HG02763 (cell line): ENCODE measurements around the gene KRT7.
"Not testable (repeated sequence)": the region's sequence is repeated elsewhere in the genome, so short reads cannot be mapped to it uniquely, and the experiment has no call there.

ENCODE experiments used
- ATAC-seq: cut with Tn5 transposase; IDR thresholded peaks from one replicate; pipeline ENCODE4 v1.9.1; 2021; ENCODE audit warnings: mild to moderate bottlenecking, moderate library complexity; ENCODE audit not compliant: unreplicated experiment

The KRT7 gene

GRCh38 chr12:52229836-52230343 lies 3.2 kb upstream of the KRT7 start:
- no peak for ATAC-seq

DNA sequence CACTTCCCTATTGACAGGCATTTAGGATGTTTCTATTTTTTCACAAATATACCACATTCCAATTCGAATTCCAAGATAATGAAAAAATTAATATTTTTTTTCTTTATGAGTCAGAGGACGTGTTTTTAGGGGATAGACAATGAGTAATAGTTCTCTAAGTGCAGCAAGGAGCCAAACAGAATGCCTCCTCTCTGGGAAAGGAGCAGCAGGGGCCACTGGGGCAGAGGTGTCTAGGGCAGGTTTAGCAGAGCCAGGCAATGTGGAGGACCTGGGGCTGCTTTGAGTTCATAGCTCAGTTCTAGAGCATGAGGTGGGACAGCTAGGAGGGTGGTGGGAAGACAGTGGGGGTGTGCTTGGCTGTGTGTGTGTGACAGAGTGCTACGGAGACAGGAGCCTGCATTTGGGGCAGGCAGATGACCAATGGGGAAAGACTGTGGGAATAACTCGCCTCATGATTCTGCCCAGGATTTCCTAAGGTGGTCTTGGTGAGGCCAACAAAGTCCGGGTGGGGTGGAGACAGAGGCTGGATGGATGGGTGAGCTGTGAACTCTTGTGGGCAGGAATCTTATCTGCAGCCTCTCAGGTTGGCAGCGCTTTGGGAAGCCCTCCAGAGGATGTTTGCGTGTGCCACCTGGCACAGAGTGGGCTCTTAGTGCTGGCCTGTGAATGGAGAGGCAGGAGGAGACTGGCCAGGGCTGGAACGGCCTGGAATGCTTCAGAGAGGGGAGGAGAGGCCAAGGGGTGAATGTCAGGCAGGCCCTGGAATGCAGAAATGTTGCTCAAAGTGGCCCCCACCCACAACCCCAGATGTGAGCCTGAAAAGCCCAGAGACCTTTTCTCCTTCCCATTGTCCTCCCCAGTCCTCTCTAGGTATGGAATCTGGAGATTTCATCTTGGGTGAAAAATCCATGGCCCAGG lies 2.4 kb upstream of the KRT7 start:
- ATAC-seq = no peak

GRCh38 chr12:52231305-52232202 lies 1.5 kb upstream of the KRT7 start:
- ATAC-seq = no peak

DNA sequence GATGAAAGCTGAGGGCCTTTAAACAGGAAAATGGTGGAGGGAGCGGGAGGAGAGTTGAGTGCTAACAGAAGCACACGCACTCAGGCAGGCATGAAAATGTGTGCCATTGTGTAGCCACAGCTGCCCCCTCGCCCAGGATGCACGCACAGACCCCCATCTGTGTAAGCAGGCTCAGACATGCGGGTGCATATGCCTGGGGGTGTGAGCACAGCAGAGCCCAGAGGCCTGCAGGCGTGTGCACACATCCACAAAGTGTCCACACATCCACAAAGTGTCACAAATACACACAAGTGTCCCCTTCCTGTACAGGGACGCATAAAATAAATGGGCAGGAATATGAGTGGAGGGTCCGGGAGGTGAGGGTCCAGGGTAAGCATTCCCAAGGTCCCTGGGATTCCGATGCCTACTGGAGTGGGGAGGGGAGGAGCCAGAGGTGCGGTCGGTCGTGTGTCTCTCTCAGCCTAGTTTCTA lies 805 bp upstream of the KRT7 start:
- no peak for ATAC-seq

GRCh38 chr12:52233462-52234207 lies 592 bp downstream of the KRT7 start:
- ATAC-seq = no peak

DNA sequence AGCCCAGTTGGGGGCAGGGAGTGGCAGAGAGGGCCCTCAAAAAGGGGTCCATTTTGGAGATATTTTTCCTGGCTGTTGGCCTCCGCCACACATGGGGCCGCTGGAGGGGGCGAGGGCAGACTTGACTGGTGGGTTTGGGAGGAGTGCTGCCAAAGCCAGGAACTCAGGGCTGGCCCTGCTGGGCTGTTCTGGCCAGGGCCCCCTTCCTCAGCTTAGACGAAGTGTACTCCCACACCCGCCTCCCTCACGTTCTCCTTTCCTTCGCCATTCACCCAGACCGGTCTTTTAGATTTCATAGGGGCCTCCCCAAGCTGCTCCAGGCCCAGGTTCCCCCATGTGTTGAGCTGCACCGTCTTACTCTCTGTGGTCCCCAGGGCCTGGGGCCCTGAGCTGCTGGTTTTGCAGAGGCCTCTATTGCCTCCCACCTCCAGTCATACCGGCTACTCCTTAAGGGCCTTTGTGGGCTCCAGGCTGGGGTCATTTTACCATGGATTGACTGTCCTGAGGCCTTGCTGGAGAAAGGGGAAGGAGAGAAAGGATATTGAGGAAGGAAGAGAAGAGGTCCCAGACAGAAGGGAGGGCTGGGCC lies 1.3 kb downstream of the KRT7 start:
- no peak for ATAC-seq

DNA sequence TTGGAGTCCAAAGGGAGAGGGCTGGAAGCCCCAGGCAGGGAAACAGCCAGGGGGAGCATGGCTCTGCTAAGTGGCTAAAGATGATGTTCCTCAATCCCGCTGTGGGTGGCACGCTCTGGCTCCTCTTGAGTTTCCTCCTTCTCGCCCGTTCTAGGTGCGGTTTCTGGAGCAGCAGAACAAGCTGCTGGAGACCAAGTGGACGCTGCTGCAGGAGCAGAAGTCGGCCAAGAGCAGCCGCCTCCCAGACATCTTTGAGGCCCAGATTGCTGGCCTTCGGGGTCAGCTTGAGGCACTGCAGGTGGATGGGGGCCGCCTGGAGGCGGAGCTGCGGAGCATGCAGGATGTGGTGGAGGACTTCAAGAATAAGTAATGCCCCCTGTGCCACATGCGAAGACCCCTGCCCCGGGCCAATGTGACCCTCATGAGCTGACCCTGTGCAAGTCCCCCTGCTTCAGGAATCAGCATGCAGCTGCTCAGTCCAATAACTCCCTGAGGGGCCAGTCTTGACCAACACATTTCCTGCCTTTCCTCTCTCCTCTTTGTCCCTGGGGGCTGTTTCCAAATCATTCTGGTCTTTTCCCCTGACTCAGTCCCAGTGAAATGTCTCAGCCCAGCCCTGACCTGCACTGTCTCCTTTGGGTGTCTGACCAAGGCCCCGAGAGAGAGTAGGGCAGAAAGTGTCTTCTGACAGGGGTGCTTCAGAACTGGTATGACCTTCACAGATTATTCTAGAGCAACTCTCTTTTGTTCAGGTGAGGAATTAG lies 2.1 kb downstream of the KRT7 start:
- ATAC-seq = no peak

- ATAC-seq = no peak
Observed at GRCh38 chr12:52235822-52236361, 2.8 kb downstream of the KRT7 start.

DNA sequence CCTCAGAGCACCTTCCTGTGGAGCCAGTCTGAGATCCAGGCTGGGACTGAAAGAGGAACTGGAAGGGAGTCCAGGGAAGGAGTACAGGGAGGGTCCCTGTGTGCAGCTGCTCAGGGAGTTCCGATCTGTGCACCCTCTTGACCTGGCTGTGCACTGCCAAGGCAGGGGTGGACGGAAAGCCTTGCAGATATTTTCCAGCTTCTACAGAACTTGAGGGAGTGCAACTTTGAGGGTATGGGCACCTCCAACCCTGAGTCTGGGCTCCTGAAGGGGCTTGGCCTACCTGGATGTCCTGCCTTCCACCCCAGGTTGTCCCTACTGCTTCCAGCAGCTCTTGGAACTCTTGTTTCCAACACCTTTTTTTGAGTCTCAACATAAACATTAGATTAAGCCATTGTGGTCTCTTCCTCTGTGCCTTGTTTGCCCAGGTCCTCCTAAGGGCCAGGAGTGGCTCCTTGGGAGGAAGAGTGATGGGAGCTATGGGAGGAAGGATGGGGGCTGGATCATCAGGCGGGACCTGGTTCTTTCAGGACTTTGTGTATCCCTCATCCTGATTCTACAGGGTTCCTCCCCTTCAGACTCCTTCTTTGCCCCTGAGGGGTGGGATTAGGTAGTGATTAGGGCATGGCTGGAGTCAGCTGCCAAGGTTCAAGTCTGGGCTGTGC lies 3.5 kb downstream of the KRT7 start:
- ATAC-seq = no peak

DNA sequence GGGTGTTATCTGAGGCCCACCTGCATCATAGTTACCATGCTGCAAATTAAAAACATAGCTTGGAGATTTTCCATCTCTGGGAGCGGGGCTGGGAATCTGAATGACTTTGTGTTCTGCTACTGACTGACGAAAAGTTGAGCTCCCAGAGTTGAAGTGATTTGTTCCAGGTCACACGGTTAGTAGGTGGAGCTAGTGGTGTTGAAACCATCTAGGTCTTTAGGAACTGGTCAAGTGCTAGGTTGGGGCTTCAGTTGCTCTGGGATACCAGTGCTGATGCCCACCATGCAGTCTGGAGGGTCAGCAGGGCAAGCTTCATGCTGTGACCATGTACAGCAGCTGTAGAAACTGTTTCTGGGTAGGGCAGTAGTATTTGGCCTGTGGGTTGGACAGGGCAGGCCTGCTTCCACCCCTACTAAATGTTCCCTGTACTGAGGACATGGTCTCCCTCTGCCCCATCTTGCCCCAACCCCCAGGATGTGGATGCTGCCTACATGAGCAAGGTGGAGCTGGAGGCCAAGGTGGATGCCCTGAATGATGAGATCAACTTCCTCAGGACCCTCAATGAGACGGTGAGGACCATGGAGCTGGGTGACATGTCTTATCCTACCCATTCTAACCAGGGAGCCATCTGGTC lies 5.3 kb downstream of the KRT7 start:
- no peak for ATAC-seq

DNA sequence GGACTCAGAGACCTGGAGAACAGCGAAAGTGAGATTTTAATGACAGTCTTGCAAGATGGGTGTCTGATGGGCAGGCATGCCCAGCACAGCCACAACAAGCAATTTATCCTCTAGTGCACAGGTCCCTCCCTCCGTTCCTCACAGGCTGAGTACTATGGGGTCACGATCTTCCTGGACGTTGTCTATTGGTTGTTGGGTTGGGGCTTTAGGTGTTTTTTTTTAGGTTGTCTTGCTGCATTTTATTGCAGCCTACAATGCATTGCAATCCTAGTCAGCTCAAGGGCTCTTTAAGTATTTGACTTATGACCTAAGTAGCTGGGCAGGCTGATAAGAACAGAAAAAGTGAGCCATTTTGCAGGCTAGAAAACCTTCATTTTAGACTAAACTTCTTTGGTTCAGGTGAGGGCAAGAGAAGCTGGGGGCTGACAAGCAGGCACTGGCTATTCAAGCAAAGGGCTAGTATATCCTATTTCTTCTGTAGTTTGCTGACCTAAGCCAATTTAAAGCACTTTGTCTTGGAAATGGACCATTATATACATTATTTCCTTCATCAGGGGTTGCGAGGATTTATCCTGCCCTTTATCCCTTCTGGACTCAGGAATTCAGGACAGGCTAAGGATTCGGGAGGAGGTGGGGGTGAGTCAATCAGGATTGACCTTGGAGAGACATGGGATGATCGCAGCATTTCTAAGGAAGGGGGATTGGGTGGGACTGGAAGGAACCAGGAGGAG lies 6.0 kb downstream of the KRT7 start:
- ATAC-seq = no peak

DNA sequence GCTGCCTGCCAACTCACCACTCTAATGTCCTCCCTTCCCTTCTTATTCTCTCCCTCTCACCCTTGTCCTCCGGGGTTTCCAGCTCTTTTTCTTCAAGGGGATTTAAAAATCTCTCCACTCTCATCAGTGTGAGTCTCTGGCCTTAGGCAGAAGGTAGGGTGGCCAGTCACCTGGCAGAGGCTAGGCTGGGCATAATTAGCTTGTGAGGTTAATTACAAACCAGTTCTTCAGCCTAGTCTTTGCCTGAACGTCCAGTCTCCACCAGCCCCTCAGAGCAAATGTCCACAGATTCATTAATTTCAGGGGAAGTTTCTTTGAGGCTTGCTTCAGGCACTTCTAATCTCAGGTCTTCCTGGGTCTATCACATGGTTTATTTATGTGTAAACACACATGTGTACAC lies 6.7 kb downstream of the KRT7 start:
- ATAC-seq = no peak

DNA sequence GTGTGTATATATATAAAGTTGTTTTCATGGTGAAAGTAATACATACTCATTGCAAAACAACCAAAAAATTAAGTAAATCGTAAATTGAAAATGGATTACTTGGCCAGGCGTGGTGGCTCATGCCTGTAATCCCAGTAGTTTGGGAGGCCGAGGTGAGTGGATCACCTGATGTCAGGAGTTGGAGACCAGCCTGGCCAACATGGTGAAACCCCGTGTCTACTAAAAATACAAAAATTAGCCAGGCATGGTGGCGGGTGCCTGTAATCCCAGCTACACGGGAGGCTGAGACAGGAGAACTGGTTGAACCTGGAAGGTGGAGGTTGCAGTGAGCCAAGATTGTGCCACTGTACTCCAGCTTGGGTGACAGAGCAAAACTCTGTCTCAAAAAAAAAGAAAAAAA lies 7.2 kb downstream of the KRT7 start:
- ATAC-seq = not testable (repeated sequence)

DNA sequence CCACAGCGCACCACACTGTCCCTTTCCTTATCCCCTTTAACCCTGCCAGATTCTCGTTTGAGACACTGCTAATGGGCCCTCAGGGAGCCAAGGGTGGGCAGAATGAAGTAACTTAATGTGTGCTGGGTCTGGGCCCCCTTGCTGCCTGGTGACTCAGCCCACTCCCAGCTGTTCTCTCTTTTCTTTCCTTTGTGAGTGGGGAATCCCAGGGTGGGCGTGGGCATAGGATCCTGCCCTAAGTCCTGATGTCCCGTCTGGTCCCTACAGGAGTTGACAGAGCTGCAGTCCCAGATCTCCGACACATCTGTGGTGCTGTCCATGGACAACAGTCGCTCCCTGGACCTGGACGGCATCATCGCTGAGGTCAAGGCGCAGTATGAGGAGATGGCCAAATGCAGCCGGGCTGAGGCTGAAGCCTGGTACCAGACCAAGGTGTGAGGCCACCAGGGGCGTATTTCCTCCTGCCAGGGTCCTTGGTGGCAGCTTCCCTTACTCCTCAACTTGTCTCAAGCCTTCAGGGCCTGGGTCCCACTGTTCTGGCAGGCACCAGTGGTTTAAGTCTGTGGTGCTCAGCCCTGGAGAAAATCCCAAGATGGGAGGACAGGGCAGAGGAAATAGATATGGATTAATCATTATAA lies 8.3 kb downstream of the KRT7 start:
- no peak for ATAC-seq

DNA sequence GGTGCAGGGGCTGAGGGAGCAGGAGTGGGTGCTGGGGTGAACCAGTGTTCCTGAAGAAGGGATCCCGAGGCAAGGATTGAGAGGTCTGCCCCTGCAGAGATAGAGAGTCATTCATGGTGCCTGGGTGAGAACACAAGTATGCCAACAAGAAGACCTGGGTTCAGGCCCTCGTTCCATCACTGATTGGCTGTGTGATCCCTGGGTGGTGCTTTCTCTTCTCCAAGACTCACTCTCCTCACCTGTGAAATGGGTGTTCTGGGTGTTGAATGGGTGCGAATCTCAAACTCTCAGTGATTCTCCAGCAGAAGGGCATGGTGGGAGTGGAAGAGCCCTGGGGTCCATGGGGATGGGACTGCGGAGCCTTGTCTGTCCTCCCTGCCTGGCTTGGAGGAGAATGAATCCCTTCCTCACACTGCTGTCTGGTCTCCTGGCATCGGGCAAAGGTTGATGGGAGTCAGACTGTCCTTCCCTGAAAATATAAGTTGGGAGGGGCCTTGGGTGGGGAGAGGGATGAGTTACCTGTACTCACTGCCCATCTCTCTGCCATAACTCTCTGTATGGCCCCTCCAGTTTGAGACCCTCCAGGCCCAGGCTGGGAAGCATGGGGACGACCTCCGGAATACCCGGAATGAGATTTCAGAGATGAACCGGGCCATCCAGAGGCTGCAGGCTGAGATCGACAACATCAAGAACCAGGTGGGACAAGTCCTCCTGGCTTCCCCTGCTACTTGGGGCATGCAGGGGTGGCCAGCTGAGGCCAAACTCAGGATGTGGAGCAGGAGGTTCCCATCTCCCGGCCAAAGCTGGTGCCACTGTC lies 9.6 kb downstream of the KRT7 start:
- no peak for ATAC-seq

GRCh38 chr12:52243259-52243855 lies 10.3 kb downstream of the KRT7 start:
- ATAC-seq = no peak
